Fibroblast of mammary gland (primary cell): ENCODE data around the gene ASB4.
A peak's percentile ranks its signal among the peaks of the same experiment; 100 is the strongest.

Experiments used
- DNase-seq: peaks from one replicate; pipeline ENCODE4 v3.0.0-alpha.2; 2010; ENCODE audit warnings: low read depth
- H3K4me3 ChIP-seq: 2 replicates; pipeline ENCODE4 v1.5.1; 2011; ENCODE audit warnings: low read depth, mild to moderate bottlenecking, low read length, moderate library complexity; ENCODE audit not compliant: control insufficient read depth
- TF ChIP-seq, protein P1 (sequence below): conservative IDR thresholded peaks from 2 replicates; pipeline ENCODE4 v1.5.1; 2011; ENCODE audit warnings: low read depth, low read length, inconsistent platforms; ENCODE audit not compliant: control insufficient read depth, insufficient read depth

The ASB4 gene

DNA sequence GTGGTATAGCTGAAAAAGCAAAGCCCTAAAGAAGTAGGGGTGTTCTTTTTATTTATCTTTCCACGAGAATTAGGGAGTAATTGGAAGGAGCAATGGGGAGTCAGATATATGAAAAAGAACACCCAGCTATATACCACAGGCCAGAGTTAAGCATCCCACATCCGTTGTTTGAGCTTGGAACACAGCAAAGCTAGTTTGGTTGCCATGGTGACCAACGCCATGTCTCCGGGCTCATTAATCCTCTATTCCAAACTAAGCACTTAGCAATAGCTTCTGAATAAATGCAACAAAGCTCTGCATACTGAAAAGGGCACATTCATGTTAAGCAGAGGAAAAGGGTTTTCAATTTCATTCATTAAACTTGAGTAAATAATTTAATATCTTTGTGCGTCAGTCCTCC lies 23.5 kb downstream of the ASB4 start:
- peak; percentile 33 for DNase-seq
- TF ChIP-seq, protein P1, sequence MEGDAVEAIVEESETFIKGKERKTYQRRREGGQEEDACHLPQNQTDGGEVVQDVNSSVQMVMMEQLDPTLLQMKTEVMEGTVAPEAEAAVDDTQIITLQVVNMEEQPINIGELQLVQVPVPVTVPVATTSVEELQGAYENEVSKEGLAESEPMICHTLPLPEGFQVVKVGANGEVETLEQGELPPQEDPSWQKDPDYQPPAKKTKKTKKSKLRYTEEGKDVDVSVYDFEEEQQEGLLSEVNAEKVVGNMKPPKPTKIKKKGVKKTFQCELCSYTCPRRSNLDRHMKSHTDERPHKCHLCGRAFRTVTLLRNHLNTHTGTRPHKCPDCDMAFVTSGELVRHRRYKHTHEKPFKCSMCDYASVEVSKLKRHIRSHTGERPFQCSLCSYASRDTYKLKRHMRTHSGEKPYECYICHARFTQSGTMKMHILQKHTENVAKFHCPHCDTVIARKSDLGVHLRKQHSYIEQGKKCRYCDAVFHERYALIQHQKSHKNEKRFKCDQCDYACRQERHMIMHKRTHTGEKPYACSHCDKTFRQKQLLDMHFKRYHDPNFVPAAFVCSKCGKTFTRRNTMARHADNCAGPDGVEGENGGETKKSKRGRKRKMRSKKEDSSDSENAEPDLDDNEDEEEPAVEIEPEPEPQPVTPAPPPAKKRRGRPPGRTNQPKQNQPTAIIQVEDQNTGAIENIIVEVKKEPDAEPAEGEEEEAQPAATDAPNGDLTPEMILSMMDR, result no peak
- H3K4me3 ChIP-seq, result no peak overlapping the region

DNA sequence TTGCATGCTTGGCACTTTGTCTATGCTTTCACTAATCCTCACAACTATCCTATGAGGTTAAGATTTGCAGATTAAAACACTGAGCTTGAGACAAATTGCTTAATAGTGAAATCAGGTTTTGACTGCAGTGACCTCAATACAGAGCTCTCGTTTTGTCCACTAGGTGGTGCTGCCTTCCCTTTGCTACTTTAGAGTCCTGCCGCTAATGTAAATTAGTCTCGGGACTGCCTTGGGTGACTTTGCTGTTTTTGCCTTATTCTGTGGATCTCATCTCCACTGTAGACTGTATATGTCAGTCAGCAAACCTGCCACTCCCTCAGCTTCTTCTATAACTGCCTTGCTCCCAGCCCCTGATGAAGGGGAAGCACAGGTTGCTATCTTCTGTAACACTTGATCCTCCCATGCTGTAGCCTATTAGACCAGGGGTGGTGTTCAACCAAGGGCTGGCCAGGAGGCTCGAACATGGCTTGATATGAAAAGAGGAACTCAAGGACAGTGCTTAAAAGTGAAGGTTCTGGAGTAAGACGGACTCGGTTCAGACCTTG lies 26.0 kb downstream of the ASB4 start:
- H3K4me3 ChIP-seq, result no peak overlapping the region
- peak; percentile 77 for DNase-seq
- TF ChIP-seq, protein P1, result peak; percentile 95

DNA sequence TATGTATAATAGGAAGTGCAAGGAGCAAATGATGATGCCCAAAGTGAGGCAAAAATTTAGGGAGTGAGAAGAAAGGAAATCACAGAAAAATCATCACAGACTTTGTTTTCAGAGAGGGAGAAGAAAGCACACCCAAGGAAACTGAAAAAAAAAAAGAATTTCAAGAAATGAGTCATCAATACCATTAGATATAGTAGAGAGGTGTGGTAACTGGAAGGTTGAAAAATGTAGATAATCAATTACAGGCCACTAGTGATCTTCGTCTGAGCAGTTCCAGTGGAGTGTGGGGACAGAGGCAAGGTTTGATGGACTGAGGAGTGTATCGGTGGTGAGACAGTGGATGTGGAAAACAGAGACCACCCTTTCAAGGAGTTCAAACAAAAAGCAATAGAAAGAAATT lies 31.7 kb downstream of the ASB4 start:
- DNase-seq, result no peak
- H3K4me3 ChIP-seq, result no peak overlapping the region
- TF ChIP-seq, protein P1, result no peak

DNA sequence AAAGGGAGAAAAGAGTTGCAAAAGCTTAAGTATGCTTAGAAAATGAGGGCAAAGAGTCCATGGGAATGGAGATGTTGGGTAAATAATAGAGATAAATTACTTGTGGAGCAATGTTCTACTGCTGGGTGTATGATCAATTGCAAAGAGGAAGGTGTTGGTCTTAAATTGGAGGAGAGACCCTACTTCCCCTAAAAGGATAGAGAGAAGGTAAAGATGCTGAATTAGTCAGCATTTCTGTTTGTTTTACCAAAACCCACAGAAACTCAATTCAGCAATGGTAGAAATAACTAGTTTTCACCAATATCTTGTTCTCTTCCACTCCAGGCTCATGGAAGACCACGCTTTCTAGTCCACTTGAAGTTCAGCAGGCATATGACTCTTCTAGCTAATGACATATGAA lies 32.1 kb downstream of the ASB4 start:
- H3K4me3 ChIP-seq, result no peak overlapping the region
- no peak for DNase-seq
- TF ChIP-seq, protein P1, result no peak

DNA sequence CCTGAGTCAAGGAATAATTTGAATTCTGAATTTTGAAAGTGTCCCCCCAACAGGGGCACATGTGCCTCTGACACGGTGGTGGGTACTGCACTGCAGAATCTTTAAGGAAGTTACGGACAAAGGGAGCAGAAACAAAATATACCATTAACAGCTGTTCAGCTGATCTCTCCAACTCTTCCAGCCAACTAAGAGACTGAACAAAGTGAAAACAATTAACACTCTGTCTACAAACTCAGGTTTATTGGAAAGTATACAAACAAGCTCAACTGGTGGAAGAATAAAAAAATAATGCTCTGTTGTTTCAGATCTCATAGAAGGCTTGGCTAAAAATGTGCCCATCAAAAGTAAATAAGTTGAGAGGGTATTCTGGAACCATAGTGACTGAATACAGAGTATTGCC lies 34.4 kb downstream of the ASB4 start:
- H3K4me3 ChIP-seq, result no peak overlapping the region
- TF ChIP-seq, protein P1, result no peak
- DNase-seq, result no peak

DNA sequence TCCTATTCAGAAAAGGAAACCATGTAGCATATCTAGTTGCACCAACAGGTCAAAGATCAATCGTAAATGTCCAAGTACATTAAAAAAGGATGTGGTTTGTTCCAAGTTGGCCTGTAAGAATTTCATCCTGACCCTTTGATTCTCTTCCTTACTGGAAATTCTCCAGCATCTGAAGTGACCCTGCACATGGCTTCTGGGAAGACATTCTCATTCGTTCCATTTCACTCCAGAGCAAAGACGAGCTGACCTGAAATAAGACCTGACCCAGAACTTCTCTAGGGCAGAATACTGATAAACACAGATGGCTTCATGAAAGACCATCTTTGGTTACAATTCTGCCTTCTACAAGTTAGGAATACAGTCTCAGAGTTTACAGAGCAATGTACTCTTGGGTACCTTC lies 39.8 kb downstream of the ASB4 start:
- H3K4me3 ChIP-seq, result no peak overlapping the region
- no peak for DNase-seq
- TF ChIP-seq, protein P1, result no peak
